Measurements from ENCODE around the gene CCP110.

DNA sequence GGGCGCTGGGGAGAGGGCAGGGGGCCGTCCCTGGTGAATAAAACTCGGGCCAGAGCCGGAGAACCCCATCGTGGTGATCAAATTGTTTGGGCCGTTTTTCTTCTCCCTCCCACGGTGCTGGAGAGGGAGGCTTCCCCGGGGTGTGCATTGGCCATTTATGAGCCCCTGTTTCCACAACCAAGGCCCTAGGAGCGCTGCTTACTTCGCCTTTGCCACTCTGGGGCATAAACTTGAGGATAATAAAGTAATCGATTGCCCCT lies 544 bp downstream of the CCP110 start:
- TF ChIP-seq CTCF (IDR thresholded peaks at IDR 0.05) (no peak), EP300 (IDR thresholded peaks at IDR 0.05) (no peak), POLR2A (IDR thresholded peaks at IDR 0.05) (no peak)

Measured in stomach (tissue), 4 donors.